Upper lobe of right lung (tissue), 1 donor: Measurements from ENCODE around the gene HMGXB3. TPM values are rescaled to one million over a fixed set of nuclear protein-coding genes. Genes with fewer than 3 reads are reported as not detected.

ENCODE experiments used
- ATAC-seq: fragments of 200-7000 bp; cut with Tn5 transposase; one replicate; pipeline ENCODE4 v1.9.1; 2020; ENCODE audit warnings: mild to moderate bottlenecking, moderate library complexity
- DNase-seq: peaks from one replicate; pipeline ENCODE4 v3.0.0-alpha.2; 2020
- H3K27ac ChIP-seq: fragments of 200-600 bp; one replicate; pipeline ENCODE4 v1.8.0; 2022
- H3K27me3 ChIP-seq: fragments of 200-600 bp; one replicate; pipeline ENCODE4 v1.8.0; 2022; ENCODE audit warnings: mild to moderate bottlenecking
- H3K36me3 ChIP-seq: fragments of 200-600 bp; one replicate; pipeline ENCODE4 v1.8.0; 2022
- H3K4me1 ChIP-seq: fragments of 200-600 bp; one replicate; pipeline ENCODE4 v1.8.0; 2022
- H3K4me3 ChIP-seq: fragments of 200-600 bp; one replicate; pipeline ENCODE4 v1.8.0; 2022; ENCODE audit warnings: mild to moderate bottlenecking
- H3K9me3 ChIP-seq: fragments of 200-600 bp; one replicate; pipeline ENCODE4 v1.8.0; 2022
- intact Hi-C: fragments of 100-400 bp; cut with DNase I; formaldehyde crosslinking; loops from one replicate; pipeline ENCODE4 v1.11.0; 2022
- total RNA-seq: library from RNA; stranded (reverse); fragmentation: NEBNext Ultra II Directional; extraction: Animal tissue kit (Norgen Biotek cat#: 25700); gene quantifications from one replicate; pipeline ENCODE4 v1.2.1, GENCODE V29; 2021
- TF ChIP-seq, protein P1 (sequence below): fragments of 200-600 bp; IDR thresholded peaks from one replicate; pipeline ENCODE4 v1.8.0; 2022; ENCODE audit warnings: antibody characterized with exemption
- donor health status: DM: no; HTN: yes; CAD: no; lungs with severe emphysema.

The HMGXB3 gene
- total RNA-seq, 1 donor from 2014 or later = 33.7 TPM

DNA sequence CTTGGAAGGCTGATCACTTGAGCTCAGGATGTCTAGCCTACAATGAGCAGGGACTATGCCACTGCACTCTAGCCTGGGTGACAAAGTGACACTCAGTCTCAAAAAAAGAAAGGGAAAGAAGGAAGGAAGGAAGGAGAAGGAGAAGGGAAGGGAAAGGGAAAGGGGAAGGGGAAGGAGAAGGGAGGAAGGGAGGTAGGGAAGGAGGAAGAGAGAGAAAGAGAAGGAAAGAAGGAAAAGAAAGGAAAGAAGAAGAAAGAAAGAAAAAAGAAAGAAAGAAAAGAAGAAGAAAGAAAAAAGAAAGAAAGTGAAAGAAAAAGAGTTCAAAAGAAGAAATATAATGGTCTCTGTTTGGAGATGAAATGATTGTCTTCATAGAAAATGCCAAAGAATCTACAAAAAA, 96.6 kb downstream of the HMGXB3 start:
- no peak overlapping the region for H3K4me3 ChIP-seq
- no peak for ATAC-seq
- no peaks in the 10 kb centered on the region for H3K27me3 ChIP-seq
- H3K36me3 ChIP-seq = no peaks in the 10 kb centered on the region
- TF ChIP-seq, protein P1, sequence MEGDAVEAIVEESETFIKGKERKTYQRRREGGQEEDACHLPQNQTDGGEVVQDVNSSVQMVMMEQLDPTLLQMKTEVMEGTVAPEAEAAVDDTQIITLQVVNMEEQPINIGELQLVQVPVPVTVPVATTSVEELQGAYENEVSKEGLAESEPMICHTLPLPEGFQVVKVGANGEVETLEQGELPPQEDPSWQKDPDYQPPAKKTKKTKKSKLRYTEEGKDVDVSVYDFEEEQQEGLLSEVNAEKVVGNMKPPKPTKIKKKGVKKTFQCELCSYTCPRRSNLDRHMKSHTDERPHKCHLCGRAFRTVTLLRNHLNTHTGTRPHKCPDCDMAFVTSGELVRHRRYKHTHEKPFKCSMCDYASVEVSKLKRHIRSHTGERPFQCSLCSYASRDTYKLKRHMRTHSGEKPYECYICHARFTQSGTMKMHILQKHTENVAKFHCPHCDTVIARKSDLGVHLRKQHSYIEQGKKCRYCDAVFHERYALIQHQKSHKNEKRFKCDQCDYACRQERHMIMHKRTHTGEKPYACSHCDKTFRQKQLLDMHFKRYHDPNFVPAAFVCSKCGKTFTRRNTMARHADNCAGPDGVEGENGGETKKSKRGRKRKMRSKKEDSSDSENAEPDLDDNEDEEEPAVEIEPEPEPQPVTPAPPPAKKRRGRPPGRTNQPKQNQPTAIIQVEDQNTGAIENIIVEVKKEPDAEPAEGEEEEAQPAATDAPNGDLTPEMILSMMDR = no peak
- H3K9me3 ChIP-seq = no peaks in the 10 kb centered on the region
- DNase-seq = no peak
- intact Hi-C loops = no loop called here
- H3K4me1 ChIP-seq = no peaks in the 10 kb centered on the region
- no peak overlapping the region for H3K27ac ChIP-seq

DNA sequence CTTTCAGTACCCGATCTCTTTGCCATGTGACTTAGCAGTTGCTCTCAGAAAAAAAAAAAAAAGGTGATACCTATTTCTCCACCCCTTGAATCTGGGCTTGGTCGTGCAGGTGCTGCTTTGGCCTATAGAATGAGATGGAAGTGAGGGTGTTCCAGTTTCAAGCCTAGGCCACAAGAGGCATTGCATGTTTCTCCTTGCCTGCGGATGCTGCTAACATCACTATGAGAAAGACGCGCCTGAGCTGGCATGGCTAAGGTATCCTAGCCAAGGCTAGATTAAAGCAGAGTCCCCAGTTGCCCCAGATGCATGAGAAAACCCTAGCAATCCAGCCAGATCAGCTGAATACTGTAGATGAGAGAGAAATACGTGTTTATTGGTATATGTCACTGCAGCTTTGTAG, 100.5 kb downstream of the HMGXB3 start:
- H3K4me1 ChIP-seq = no peaks in the 10 kb centered on the region
- H3K27ac ChIP-seq = no peak overlapping the region
- no peaks in the 10 kb centered on the region for H3K9me3 ChIP-seq
- TF ChIP-seq, protein P1 = no peak
- H3K36me3 ChIP-seq = no peaks in the 10 kb centered on the region
- no peaks in the 10 kb centered on the region for H3K27me3 ChIP-seq
- H3K4me3 ChIP-seq = no peak overlapping the region
- DNase-seq = no peak
- intact Hi-C loops = no loop called here
- no peak for ATAC-seq

Other genes with a start within 250 kb of the HMGXB3 start
- 0.09 TPM for gene PDE6A, start 55.9 kb upstream of the HMGXB3 start, total RNA-seq
- gene SLC26A2, start 40.0 kb upstream of the HMGXB3 start, total RNA-seq = 18.9 TPM
- 4.0 TPM for gene TIGD6, start 85 bp upstream of the HMGXB3 start, total RNA-seq
- 48.7 TPM for gene CSF1R, start 85.8 kb downstream of the HMGXB3 start, total RNA-seq
- 120 TPM for gene PDGFRB, start 155.1 kb downstream of the HMGXB3 start, total RNA-seq
- not detected for gene CDX1, start 166.0 kb downstream of the HMGXB3 start, total RNA-seq
- not detected for gene SLC6A7, start 189.3 kb downstream of the HMGXB3 start, total RNA-seq